ENCODE results near the gene RNF207.

The RNF207 gene

GRCh38 chr1:6268415-6268814 is 62.5 kb downstream of the RNF207 start:
- no peak for TF ChIP-seq CTCF (conservative IDR thresholded peaks at IDR 0.05)
- no peak overlapping the region for H3K27ac ChIP-seq

GRCh38 chr1:6269296-6269695 is 63.4 kb downstream of the RNF207 start:
- no peak overlapping the region for H3K27ac ChIP-seq
- no peak for TF ChIP-seq CTCF (conservative IDR thresholded peaks at IDR 0.05)

GRCh38 chr1:6269720-6270400 is 63.9 kb downstream of the RNF207 start:
- no peak overlapping the region for H3K27ac ChIP-seq
- TF ChIP-seq CTCF (conservative IDR thresholded peaks at IDR 0.05), result no peak

GRCh38 chr1:6270401-6270800 is 64.5 kb downstream of the RNF207 start:
- no peak overlapping the region for H3K27ac ChIP-seq
- no peak for TF ChIP-seq CTCF (conservative IDR thresholded peaks at IDR 0.05)
